MCF 10A (cell line): ENCODE data around the gene CPNE4. TPM values are rescaled to one million over a fixed set of nuclear protein-coding genes. Genes with fewer than 3 reads are reported as not detected.

Experiments
- BruUV-seq: library from RNA; stranded (reverse); fragments of 400-500 nt; replicated peaks from 2 replicates; lab custom pipeline; 2021; lab: Mats Ljungman, UMichigan
- CTCF ChIA-PET: fragments of 300-600 bp; sonication (Branson Sonifier 250); formaldehyde crosslinking; extraction: SDS; loops from one replicate; lab custom pipeline; 2021; ENCODE audit warnings: antibody characterized with exemption, inconsistent platforms; lab: Yijun Ruan, JAX
- POLR2A ChIA-PET: fragments of 300-600, 350-650 bp; sonication (Branson Sonifier 250); formaldehyde crosslinking; extraction: SDS; loops from one replicate; lab custom pipeline; 2020; ENCODE audit warnings: antibody characterized with exemption, inconsistent platforms; lab: Yijun Ruan, JAX
- DNase-seq: peaks from one replicate; pipeline ENCODE4 v3.0.0-alpha.2; 2018; ENCODE audit not compliant: unreplicated experiment
- H3K27ac Mint-ChIP-seq: one replicate; pipeline ENCODE4 v1.8.0; 2022; ENCODE audit warnings: mild to moderate bottlenecking, low read depth, mixed read lengths; ENCODE audit not compliant: unreplicated experiment
- H3K27me3 Mint-ChIP-seq: one replicate; pipeline ENCODE4 v1.8.0; 2022; ENCODE audit warnings: mixed read lengths; ENCODE audit not compliant: insufficient read depth, unreplicated experiment
- H3K36me3 Mint-ChIP-seq: one replicate; pipeline ENCODE4 v1.8.0; 2022; ENCODE audit warnings: mild to moderate bottlenecking, moderate library complexity, mixed read lengths; ENCODE audit not compliant: insufficient read depth, unreplicated experiment
- H3K4me1 Mint-ChIP-seq: one replicate; pipeline ENCODE4 v1.8.0; 2022; ENCODE audit warnings: mixed read lengths; ENCODE audit not compliant: insufficient read depth, unreplicated experiment
- H3K4me3 Mint-ChIP-seq: one replicate; pipeline ENCODE4 v1.8.0; 2022; ENCODE audit warnings: mild to moderate bottlenecking, moderate library complexity, mixed read lengths; ENCODE audit not compliant: unreplicated experiment
- H3K9me3 Mint-ChIP-seq: one replicate; pipeline ENCODE4 v1.8.0; 2022; ENCODE audit warnings: mixed read lengths; ENCODE audit not compliant: unreplicated experiment
- intact Hi-C: fragments of 100-400 bp; cut with micrococcal nuclease; formaldehyde crosslinking; loops from 2 replicates; pipeline ENCODE4 v1.14.1; 2022
- total RNA-seq: library from RNA; stranded (reverse); gene quantifications from 2 replicates; pipeline ENCODE4 v1.2.3, GENCODE V29; 2022
- TF ChIP-seq, protein P1 (sequence below): fragments of 200-600 bp; IDR thresholded peaks from one replicate; pipeline ENCODE4 v1.8.0; 2022; ENCODE audit warnings: antibody characterized with exemption, mild to moderate bottlenecking; ENCODE audit not compliant: unreplicated experiment

Gene CPNE4
- total RNA-seq, 1 experiment from 2014 or later: not detected

DNA sequence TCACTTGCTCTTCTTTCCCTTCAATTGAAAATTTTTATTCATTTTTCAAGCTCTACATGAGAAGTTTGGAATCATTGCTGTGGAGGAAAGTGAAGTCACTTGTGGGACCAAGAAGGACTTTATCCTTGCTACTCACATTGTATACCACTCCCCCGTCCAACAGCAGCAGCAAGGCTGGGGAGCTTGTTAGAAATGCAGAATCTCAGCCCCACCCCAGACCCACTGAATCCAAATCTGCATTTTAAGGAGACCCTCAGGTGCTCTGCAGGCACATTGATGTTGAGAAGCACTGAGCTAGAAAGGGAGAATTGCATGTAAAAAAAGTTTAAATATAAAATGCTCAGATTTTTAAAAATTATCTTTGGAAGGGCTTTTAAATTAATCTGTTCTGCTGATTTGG, 329.7 kb downstream of the CPNE4 start:
- ChIA-PET CTCF (interaction anchor here (0.6 kb wide), 1 partner anchor 12 kb away, joined by 3 read pairs; no protein-coding TSS in a partner anchor), POLR2A (interaction anchor here (0.6 kb wide), 1 partner anchor 1570 kb away, joined by 3 read pairs; no protein-coding TSS in a partner anchor)
- Mint-ChIP-seq H3K9me3 (no peaks in the 10 kb centered on the region), H3K27me3 (no peaks in the 10 kb centered on the region), H3K4me1 (no peaks in the 10 kb centered on the region), H3K4me3 (no peak overlapping the region), H3K27ac (no peak overlapping the region), H3K36me3 (no peaks in the 10 kb centered on the region)
- no TSS peak for BruUV-seq
- no peak for DNase-seq
- intact Hi-C loops: no loop called here
- TF ChIP-seq, protein P1, sequence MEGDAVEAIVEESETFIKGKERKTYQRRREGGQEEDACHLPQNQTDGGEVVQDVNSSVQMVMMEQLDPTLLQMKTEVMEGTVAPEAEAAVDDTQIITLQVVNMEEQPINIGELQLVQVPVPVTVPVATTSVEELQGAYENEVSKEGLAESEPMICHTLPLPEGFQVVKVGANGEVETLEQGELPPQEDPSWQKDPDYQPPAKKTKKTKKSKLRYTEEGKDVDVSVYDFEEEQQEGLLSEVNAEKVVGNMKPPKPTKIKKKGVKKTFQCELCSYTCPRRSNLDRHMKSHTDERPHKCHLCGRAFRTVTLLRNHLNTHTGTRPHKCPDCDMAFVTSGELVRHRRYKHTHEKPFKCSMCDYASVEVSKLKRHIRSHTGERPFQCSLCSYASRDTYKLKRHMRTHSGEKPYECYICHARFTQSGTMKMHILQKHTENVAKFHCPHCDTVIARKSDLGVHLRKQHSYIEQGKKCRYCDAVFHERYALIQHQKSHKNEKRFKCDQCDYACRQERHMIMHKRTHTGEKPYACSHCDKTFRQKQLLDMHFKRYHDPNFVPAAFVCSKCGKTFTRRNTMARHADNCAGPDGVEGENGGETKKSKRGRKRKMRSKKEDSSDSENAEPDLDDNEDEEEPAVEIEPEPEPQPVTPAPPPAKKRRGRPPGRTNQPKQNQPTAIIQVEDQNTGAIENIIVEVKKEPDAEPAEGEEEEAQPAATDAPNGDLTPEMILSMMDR: no peak

DNA sequence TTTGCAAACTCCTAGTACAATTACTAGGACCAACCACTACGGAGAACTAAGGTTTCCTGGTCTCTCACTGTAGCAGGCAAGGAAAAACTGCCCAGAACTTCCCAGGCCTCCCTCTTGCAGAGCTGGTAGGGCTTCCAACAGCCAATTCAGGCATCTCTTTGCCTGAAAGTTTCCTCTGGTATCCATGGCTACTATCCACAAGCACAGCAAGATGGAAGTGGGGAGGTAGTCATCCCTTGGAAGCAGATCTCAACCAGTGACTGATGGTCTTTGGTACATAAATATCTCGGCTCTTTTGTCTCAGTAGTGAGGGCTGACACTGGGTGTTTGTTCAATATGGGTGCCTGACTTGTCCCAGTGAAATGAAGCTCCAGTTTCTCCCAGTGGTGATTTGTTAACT, 330.7 kb downstream of the CPNE4 start:
- Mint-ChIP-seq H3K27me3 (no peaks in the 10 kb centered on the region), H3K27ac (no peak overlapping the region), H3K4me1 (no peaks in the 10 kb centered on the region), H3K4me3 (no peak overlapping the region), H3K9me3 (no peaks in the 10 kb centered on the region), H3K36me3 (no peaks in the 10 kb centered on the region)
- no TSS peak for BruUV-seq
- TF ChIP-seq, protein P1: no peak
- no peak for DNase-seq
- ChIA-PET POLR2A (no interaction called here), CTCF (no interaction called here)
- intact Hi-C loops: no loop called here

DNA sequence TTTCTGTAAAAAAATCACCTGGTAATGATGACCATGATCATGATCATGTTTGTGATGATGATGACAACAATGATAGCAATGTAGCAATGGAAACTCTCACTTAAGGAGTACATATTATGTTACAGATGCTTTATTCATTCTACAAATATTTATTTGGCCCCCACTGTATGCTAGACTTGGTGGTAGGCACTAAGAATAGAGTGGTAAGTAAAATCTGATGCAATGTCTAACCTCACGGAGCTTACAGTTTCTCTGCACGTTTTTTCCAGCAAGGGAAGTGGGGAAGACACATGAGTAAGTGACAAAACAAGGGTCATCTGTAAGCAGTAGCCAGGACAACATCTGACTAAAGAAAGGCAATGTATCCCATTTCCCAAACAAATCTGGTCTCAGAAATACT, 332.7 kb downstream of the CPNE4 start:
- ChIA-PET CTCF (no interaction called here), POLR2A (interaction anchor here (1.1 kb wide), 1 partner anchor 11 kb away, joined by 3 read pairs; no protein-coding TSS in a partner anchor)
- Mint-ChIP-seq H3K9me3 (no peaks in the 10 kb centered on the region), H3K36me3 (no peaks in the 10 kb centered on the region), H3K27me3 (no peaks in the 10 kb centered on the region), H3K4me1 (no peaks in the 10 kb centered on the region), H3K4me3 (no peak overlapping the region), H3K27ac (no peak overlapping the region)
- intact Hi-C loops: no loop called here
- no TSS peak for BruUV-seq
- TF ChIP-seq, protein P1: no peak
- no peak for DNase-seq

DNA sequence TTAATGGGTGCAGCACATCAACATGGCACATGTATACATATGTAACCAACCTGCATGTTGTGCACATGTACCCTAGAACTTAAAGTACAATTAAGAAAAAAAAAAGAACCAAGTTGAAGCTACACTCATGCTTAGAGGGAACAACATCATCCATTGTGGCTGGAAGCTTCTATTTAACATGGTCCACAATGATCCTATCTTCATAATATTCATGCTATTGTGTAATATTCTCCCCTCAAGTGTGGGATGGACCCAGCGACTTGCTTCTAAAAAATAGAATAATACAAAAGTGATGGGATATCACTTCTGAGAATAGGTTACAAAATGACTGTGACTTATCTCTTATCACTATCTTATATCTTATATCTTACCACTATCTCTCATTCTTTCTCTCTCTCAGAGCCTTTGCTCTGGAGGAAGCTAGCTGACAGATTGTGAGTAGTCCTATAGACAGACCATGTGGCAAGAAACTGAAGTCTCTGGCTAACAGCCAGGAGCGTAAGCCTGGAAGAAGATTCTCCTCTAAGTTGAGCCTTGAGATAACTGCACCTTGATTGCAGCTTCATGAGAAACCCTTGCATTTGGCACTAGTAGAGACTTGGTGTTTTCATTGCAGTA, 333.6 kb downstream of the CPNE4 start:
- H3K27ac Mint-ChIP-seq: no peak overlapping the region
- H3K36me3 Mint-ChIP-seq: no peaks in the 10 kb centered on the region
- ChIA-PET POLR2A (no interaction called here), CTCF (interaction anchor here (0.6 kb wide), 1 partner anchor 698 kb away, joined by 3 read pairs; no protein-coding TSS in a partner anchor)
- H3K4me1 Mint-ChIP-seq: no peaks in the 10 kb centered on the region
- no TSS peak for BruUV-seq
- no peaks in the 10 kb centered on the region for H3K27me3 Mint-ChIP-seq
- H3K9me3 Mint-ChIP-seq: no peaks in the 10 kb centered on the region
- intact Hi-C loops: no loop called here
- DNase-seq: no peak
- TF ChIP-seq, protein P1: no peak
- no peak overlapping the region for H3K4me3 Mint-ChIP-seq
